GM23338 (cell line): ENCODE measurements around the gene RAP2A.

ENCODE experiments used
- CREB1 ChIP-seq: fragments of 250-450 bp; sonication (Bioruptor Pico); IDR thresholded peaks from 2 replicates; pipeline ENCODE4 v1.5.0; 2020; ENCODE audit warnings: low read depth, mild to moderate bottlenecking, moderate library complexity
- EZH2phosphoT487 ChIP-seq: fragments of 200-600 bp; sonication (generic); IDR thresholded peaks from one replicate; pipeline ENCODE4 v1.8.1; 2018; ENCODE audit warnings: antibody characterized with exemption; ENCODE audit not compliant: unreplicated experiment
- TF ChIP-seq, protein P1 (sequence below), 2 experiments: fragments of 200-600 bp in 1 of 2; sonication (generic) in 1 of 2; conservative IDR thresholded peaks; 2 replicates each; pipeline versions ENCODE4 v1.5.1 to v1.6.1; 2016 to 2017; ENCODE audit warnings: antibody characterized with exemption in 2 of 2, low read depth in 2 of 2, mild to moderate bottlenecking in 2 of 2, moderate library complexity in 1 of 2

DNA sequence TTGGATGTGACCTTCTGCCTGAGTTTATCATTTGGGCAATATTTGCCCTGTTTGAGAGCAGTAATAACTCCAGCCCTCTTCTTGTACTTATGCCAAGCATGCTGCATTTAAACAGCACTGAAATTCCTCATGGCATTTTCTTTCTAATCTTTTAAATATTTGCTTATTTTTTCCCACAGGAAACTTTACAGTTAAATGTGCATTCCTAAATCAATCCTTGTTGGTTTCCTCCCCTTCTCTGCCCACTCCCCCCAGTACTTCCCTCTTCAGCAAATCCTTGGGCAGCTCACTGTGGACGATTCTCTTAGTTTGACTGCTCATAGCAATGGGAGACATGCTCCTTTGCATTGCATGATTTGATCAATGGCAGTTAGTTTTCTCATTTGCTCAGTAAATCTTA is 68.7 kb downstream of the RAP2A start:
- no peak for TF ChIP-seq CREB1
- TF ChIP-seq, protein P1, sequence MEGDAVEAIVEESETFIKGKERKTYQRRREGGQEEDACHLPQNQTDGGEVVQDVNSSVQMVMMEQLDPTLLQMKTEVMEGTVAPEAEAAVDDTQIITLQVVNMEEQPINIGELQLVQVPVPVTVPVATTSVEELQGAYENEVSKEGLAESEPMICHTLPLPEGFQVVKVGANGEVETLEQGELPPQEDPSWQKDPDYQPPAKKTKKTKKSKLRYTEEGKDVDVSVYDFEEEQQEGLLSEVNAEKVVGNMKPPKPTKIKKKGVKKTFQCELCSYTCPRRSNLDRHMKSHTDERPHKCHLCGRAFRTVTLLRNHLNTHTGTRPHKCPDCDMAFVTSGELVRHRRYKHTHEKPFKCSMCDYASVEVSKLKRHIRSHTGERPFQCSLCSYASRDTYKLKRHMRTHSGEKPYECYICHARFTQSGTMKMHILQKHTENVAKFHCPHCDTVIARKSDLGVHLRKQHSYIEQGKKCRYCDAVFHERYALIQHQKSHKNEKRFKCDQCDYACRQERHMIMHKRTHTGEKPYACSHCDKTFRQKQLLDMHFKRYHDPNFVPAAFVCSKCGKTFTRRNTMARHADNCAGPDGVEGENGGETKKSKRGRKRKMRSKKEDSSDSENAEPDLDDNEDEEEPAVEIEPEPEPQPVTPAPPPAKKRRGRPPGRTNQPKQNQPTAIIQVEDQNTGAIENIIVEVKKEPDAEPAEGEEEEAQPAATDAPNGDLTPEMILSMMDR (conservative IDR thresholded peaks at IDR 0.05; ENCODE audit: low read depth in 2 of 2), result no peak
- TF ChIP-seq EZH2phosphoT487, result no peak
